Upper lobe of left lung (tissue), 6 donors: ENCODE results near the gene ARL4D. TPM values are rescaled to one million over a fixed set of nuclear protein-coding genes. Genes with fewer than 3 reads are reported as not detected.
"Not testable (repeated sequence)": the region's sequence is repeated elsewhere in the genome, so short reads cannot be mapped to it uniquely, and the experiment has no call there.

Experiments
- ATAC-seq, 2 donors: fragments of 200-7000 bp; cut with Tn5 transposase; one replicate each; pipeline ENCODE4 v1.9.1; 2022; ENCODE audit warnings: mild to moderate bottlenecking in 2 of 2, moderate library complexity in 2 of 2; ENCODE audit not compliant: low FRiP score in 2 of 2
- DNase-seq, 2 donors: peaks; one replicate each; pipeline ENCODE4 v3.0.0-alpha.2; 2019 to 2020
- H3K27ac ChIP-seq, 4 donors: fragments of 200-600 bp; sonication (generic); one replicate each; pipeline ENCODE4 v1.5.1; 2016 to 2019
- H3K27me3 ChIP-seq, 4 donors: fragments of 200-600 bp; sonication (generic); one replicate each; pipeline ENCODE4 v1.5.1; 2017 to 2019
- H3K36me3 ChIP-seq, 4 donors: fragments of 200-600 bp; sonication (generic); one replicate each; pipeline ENCODE4 v1.5.1; 2016 to 2019
- H3K4me1 ChIP-seq, 4 donors: fragments of 200-600 bp; sonication (generic); one replicate each; pipeline ENCODE4 v1.5.1; 2018 to 2019
- H3K4me3 ChIP-seq, 4 donors: fragments of 200-600 bp; sonication (generic); one replicate each; pipeline ENCODE4 v1.5.1; 2017 to 2019; ENCODE audit warnings: mild to moderate bottlenecking in 2 of 4, moderate library complexity in 1 of 4
- H3K9me3 ChIP-seq, 4 donors: fragments of 200-600 bp; sonication (generic); one replicate each; pipeline ENCODE4 v1.5.1; 2018 to 2019
- CTCF ChIP-seq, 6 experiments: fragments of 450-650 bp in 4 of 6; fragments of 200-600 bp in 2 of 6; sonication (generic) in 2 of 6; IDR thresholded peaks; one replicate each; pipeline ENCODE4 v1.5.1; 2016 to 2019; ENCODE audit warnings: antibody characterized with exemption in 6 of 6
- EP300 ChIP-seq, 4 donors: sonication (generic); formaldehyde crosslinking; IDR thresholded peaks; one replicate each; pipeline ENCODE4 v1.5.1; 2017; ENCODE audit warnings: antibody characterized with exemption in 4 of 4, control low read depth in 2 of 4
- POLR2A ChIP-seq, 4 donors: fragments of 450-650 bp; IDR thresholded peaks; one replicate each; pipeline ENCODE4 v1.5.1; 2016 to 2017; ENCODE audit warnings: antibody characterized with exemption in 4 of 4, mild to moderate bottlenecking in 2 of 4
- POLR2AphosphoS5 ChIP-seq, 2 donors: sonication (generic); formaldehyde crosslinking; IDR thresholded peaks; one replicate each; pipeline ENCODE4 v1.5.1; 2017; ENCODE audit warnings: antibody characterized with exemption in 2 of 2
- WGBS, 2 donors: methylation state at CpG; one replicate each; pipeline ENCODE4 v1.1.5; 2017 to 2018; 5-methylcytosine and 5-hydroxymethylcytosine counted together
- total RNA-seq, 6 donors: library from RNA; depleted of rRNA in 4 of 6; stranded (reverse); fragments of >200 nt in 4 of 6; gene quantifications; one replicate each; pipeline versions ENCODE4 v1.1.0 to v1.2.1, GENCODE V29; 2016 to 2021
- donor health status: DM: no; HTN: no; CAD: no; lungs with moderate emphysema.
- donor health status: DM: no; HTN: yes; CAD: no; lungs with severe emphysema.

Gene ARL4D
- total RNA-seq, 6 donors from 2014 or later, result 6.5 to 24.2 (median 9.4) TPM

DNA sequence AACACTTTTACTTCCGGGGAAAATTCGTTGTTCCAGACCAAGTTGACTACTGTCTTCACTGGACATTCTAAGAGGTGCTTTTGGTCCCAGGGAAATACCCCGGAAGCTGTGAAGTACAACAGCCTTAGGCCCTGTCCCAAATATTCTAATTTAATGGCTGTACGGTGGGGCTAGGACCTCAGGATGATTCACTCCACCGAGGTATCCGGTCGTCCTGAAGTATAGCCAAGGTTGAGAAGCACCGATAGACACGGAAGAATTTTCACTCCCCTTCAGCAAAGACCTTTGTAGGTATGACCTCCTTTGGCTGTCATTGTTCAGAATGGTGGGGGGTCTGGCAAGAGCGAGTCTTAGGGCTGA lies 34.9 kb upstream of the ARL4D start:
- Histone ChIP-seq H3K27ac (no peak overlapping the region), H3K36me3 (no peaks in the 10 kb centered on the region), H3K4me1 (peaks cover 20 to 27% (median 20%) of the 10 kb centered on the region in 4 donors), H3K27me3 (no peaks in the 10 kb centered on the region), H3K9me3 (no peaks in the 10 kb centered on the region), H3K4me3 (no peak overlapping the region)
- DNase-seq (no peak), ATAC-seq (no peak)
- no peak for TF ChIP-seq POLR2A (IDR thresholded peaks at IDR 0.05)
- TF ChIP-seq EP300 (IDR thresholded peaks at IDR 0.05), result no peak
- no peak for TF ChIP-seq POLR2AphosphoS5 (IDR thresholded peaks at IDR 0.05)
- TF ChIP-seq CTCF (IDR thresholded peaks at IDR 0.05), result no peak
- 93% methylated on average over 10 of the region's 10 CpGs for WGBS, 2 donors

DNA sequence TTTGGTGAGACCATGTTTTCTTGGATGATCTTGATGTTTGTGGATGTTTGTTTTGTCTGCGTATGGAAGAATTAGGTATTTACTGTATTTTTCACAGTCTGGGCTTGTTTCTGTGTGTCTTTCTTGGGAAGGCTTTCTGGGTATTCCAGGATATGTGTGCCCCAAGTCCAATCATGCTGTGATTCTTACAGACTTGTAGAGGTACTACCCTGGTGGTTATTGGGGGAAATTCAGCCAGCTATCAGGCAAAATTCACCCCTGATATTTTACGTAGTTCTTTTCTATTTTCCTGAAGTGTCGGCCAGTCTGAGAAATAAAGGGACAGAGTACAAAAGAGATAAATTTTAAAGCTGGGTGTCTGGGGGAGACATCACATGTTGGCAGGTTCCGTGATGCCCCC lies 33.4 kb upstream of the ARL4D start:
- H3K27ac ChIP-seq, result no peak overlapping the region
- 93 to 95% methylated on average over 4 of the region's 4 CpGs for WGBS, 2 donors
- no peaks in the 10 kb centered on the region for H3K27me3 ChIP-seq
- DNase-seq (no peak), ATAC-seq (no peak)
- H3K4me1 ChIP-seq, result peaks cover 21 to 28% (median 22%) of the 10 kb centered on the region in 4 donors
- no peaks in the 10 kb centered on the region for H3K36me3 ChIP-seq
- no peak for TF ChIP-seq POLR2A (IDR thresholded peaks at IDR 0.05)
- no peak for TF ChIP-seq EP300 (IDR thresholded peaks at IDR 0.05)
- TF ChIP-seq CTCF (IDR thresholded peaks at IDR 0.05), result peak in 2 of 6 experiments; percentile 14 to 16
- TF ChIP-seq POLR2AphosphoS5 (IDR thresholded peaks at IDR 0.05), result no peak
- no peaks in the 10 kb centered on the region for H3K9me3 ChIP-seq
- no peak overlapping the region for H3K4me3 ChIP-seq

GRCh38 chr17:43365921-43366320 lies 32.9 kb upstream of the ARL4D start:
- not testable (repeated sequence) for H3K36me3 ChIP-seq, H3K4me3 ChIP-seq, ATAC-seq, H3K27ac ChIP-seq, DNase-seq, H3K9me3 ChIP-seq, H3K27me3 ChIP-seq
- WGBS, 2 donors, result 92 to 95% methylated on average over 9 of the region's 9 CpGs
- H3K4me1 ChIP-seq, result peaks cover 23 to 28% (median 23%) of the 10 kb centered on the region in 4 donors

DNA sequence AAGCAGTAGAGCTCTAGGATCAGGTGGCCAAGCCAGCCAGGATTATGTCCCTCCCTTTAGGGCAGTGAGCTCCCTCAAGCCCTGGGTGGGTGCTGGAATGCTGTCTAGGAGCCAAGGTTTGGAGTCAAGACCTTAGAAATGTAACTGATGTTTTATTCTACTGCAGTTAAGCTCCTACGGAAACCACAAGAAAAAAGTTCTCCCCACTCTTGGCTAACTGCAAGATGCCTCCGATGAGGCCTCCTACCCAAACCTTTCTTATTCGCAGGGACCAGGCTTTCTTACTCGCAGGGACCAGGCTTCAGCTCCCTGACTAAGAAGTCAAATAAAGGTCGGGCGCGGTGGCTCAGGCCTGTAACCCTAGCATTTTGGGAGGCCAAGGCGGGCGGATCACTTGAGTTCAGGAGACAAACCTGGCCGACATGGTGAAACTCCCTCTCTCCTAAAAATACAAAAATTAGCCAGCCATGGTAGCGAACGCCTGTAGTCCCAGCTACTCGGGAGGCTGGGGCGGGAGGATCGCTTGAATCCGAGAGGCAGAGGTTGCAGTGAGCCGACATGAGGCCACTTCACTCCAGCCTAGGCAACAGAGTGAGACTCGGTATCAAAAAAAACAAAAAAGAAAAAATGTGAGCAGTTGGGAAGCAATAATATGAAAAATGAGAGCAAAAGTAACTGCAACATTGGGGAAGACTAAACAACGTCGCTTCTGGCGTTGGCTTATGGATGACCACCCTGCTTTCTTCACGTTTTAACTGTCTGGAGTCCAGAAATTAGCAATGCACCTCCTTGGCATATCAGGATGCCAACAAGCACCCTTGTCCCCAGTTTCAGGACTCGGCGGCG lies 31.7 kb upstream of the ARL4D start:
- Histone ChIP-seq H3K4me3 (peak overlapping the region in 3 of 4 donors; percentile 50 to 56 (median 51)), H3K36me3 (no peaks in the 10 kb centered on the region), H3K27me3 (no peaks in the 10 kb centered on the region), H3K9me3 (no peaks in the 10 kb centered on the region), H3K27ac (peak overlapping the region; percentile 99 to 100 (median 100)), H3K4me1 (peaks cover 21 to 34% (median 24%) of the 10 kb centered on the region in 4 donors)
- DNase-seq (no peak), ATAC-seq (no peak)
- WGBS, 2 donors, result 73 to 75% methylated on average over 25 of the region's 25 CpGs
- TF ChIP-seq POLR2A (IDR thresholded peaks at IDR 0.05), result no peak
- no peak for TF ChIP-seq EP300 (IDR thresholded peaks at IDR 0.05)
- no peak for TF ChIP-seq CTCF (IDR thresholded peaks at IDR 0.05)
- no peak for TF ChIP-seq POLR2AphosphoS5 (IDR thresholded peaks at IDR 0.05)

GRCh38 chr17:43367737-43368242 lies 31.0 kb upstream of the ARL4D start:
- Histone ChIP-seq H3K4me3 (peak overlapping the region in 3 of 4 donors; percentile 50 to 56 (median 51)), H3K36me3 (no peaks in the 10 kb centered on the region), H3K4me1 (peaks cover 17 to 33% (median 25%) of the 10 kb centered on the region in 4 donors), H3K9me3 (no peaks in the 10 kb centered on the region), H3K27me3 (no peaks in the 10 kb centered on the region), H3K27ac (peak overlapping the region; percentile 99 to 100 (median 100))
- WGBS, 2 donors, result 8% methylated on average over 11 of the region's 11 CpGs
- ATAC-seq (peak in 1 of 2 donors; percentile 69), DNase-seq (no peak)
- peak in 1 of 2 donors; percentile 95 for TF ChIP-seq POLR2AphosphoS5 (IDR thresholded peaks at IDR 0.05)
- peak in 1 of 4 donors; percentile 80 for TF ChIP-seq EP300 (IDR thresholded peaks at IDR 0.05)
- no peak for TF ChIP-seq CTCF (IDR thresholded peaks at IDR 0.05)
- TF ChIP-seq POLR2A (IDR thresholded peaks at IDR 0.05), result peak in 1 of 4 donors; percentile 69
